HepG2 (cell line): ENCODE data around the gene DNAJB2. TPM values are rescaled to one million over a fixed set of nuclear protein-coding genes. Genes with fewer than 3 reads are reported as not detected.
A peak's percentile ranks its signal among the peaks of the same experiment; 100 is the strongest.

Source experiments
- GATA4 ChIP-seq: sonication (generic); IDR thresholded peaks from 2 replicates; pipeline ENCODE4 v1.6.1; 2016; ENCODE audit warnings: antibody characterized with exemption, low read depth, borderline replicate concordance
- GFI1 ChIP-seq: sonication (generic); formaldehyde crosslinking; IDR thresholded peaks from 2 replicates; pipeline ENCODE4 v1.5.0; 2020; ENCODE audit warnings: missing genetic modification reagents, mild to moderate bottlenecking, borderline replicate concordance
- GLI4 ChIP-seq: sonication (generic); formaldehyde crosslinking; IDR thresholded peaks from 2 replicates; pipeline ENCODE4 v1.5.1; 2020; ENCODE audit warnings: missing genetic modification reagents, mild to moderate bottlenecking, moderate library complexity, borderline replicate concordance
- GTF2F1 ChIP-seq: fragments of 150-350 bp; IDR thresholded peaks from 2 replicates; pipeline ENCODE4 v1.6.1; 2014; ENCODE audit warnings: low read length
- HNRNPL ChIP-seq: fragments of 200-400 bp; formaldehyde crosslinking; IDR thresholded peaks from 2 replicates; pipeline ENCODE4 v1.6.1; 2017; ENCODE audit warnings: mild to moderate bottlenecking, low read depth, low read length
- MAZ ChIP-seq, 2 experiments: sonication (generic) in 1 of 2; formaldehyde crosslinking in 1 of 2; IDR thresholded peaks; 2 replicates each; pipeline versions ENCODE4 v1.5.0 to v1.6.1; 2012 to 2020; ENCODE audit warnings: low read depth in 2 of 2, mild to moderate bottlenecking in 2 of 2, borderline replicate concordance in 1 of 2, improper control_type of control experiment in 1 of 2, low read length in 1 of 2, missing genetic modification reagents in 1 of 2, moderate library complexity in 1 of 2
- MIER3 ChIP-seq: IDR thresholded peaks from 2 replicates; pipeline ENCODE4 v1.6.1; 2016; ENCODE audit warnings: missing compliant biosample characterization, borderline replicate concordance
- MYC ChIP-seq: sonication (generic); formaldehyde crosslinking; IDR thresholded peaks from 2 replicates; pipeline ENCODE4 v1.9.0; 2021; ENCODE audit warnings: missing genetic modification reagents, borderline replicate concordance
- NFIC ChIP-seq: IDR thresholded peaks from 2 replicates; pipeline ENCODE4 v1.6.1; 2012; ENCODE audit warnings: mild to moderate bottlenecking, low read length, inconsistent platforms
- POLR2A ChIP-seq, 2 experiments: IDR thresholded peaks; 2 replicates each; pipeline ENCODE4 v1.6.1; 2011; ENCODE audit warnings: low read depth in 2 of 2, low read length in 2 of 2, mild to moderate bottlenecking in 1 of 2, moderate library complexity in 1 of 2; ENCODE audit not compliant: insufficient read depth in 1 of 2
- SUZ12 ChIP-seq: fragments of 150-350 bp; IDR thresholded peaks from 2 replicates; pipeline ENCODE4 v1.6.1; 2014; ENCODE audit warnings: low read depth, low read length
- ZBTB42 ChIP-seq: sonication (generic); formaldehyde crosslinking; IDR thresholded peaks from 2 replicates; pipeline ENCODE4 v1.5.0; 2020; ENCODE audit warnings: mild to moderate bottlenecking, missing genetic modification reagents
- ZC3H13 ChIP-seq: sonication (generic); formaldehyde crosslinking; IDR thresholded peaks from 2 replicates; pipeline ENCODE4 v1.8.1; 2023; ENCODE audit warnings: mild to moderate bottlenecking, missing genetic modification reagents, moderate library complexity
- ZNF101 ChIP-seq: sonication (generic); formaldehyde crosslinking; IDR thresholded peaks from 2 replicates; pipeline ENCODE4 v1.4.0; 2020; ENCODE audit warnings: mild to moderate bottlenecking, low read depth, missing genetic modification reagents, borderline replicate concordance
- ZNF160 ChIP-seq: sonication (generic); formaldehyde crosslinking; IDR thresholded peaks from 2 replicates; pipeline ENCODE4 v1.8.0; 2022; ENCODE audit warnings: mild to moderate bottlenecking, inconsistent platforms, missing genetic modification reagents
- ZNF17 ChIP-seq: sonication (generic); formaldehyde crosslinking; IDR thresholded peaks from 2 replicates; pipeline ENCODE4 v1.5.0; 2020; ENCODE audit warnings: mild to moderate bottlenecking, missing genetic modification reagents
- ZNF207 ChIP-seq: fragments of 450-650 bp; IDR thresholded peaks from 2 replicates; pipeline ENCODE4 v1.6.1; 2016; ENCODE audit warnings: antibody characterized with exemption, borderline replicate concordance
- ZNF549 ChIP-seq: sonication (generic); formaldehyde crosslinking; IDR thresholded peaks from 2 replicates; pipeline ENCODE4 v1.5.0; 2020; ENCODE audit warnings: missing genetic modification reagents
- ZNF607 ChIP-seq: sonication (generic); formaldehyde crosslinking; IDR thresholded peaks from 2 replicates; pipeline ENCODE4 v1.5.1; 2020; ENCODE audit warnings: missing genetic modification reagents, mild to moderate bottlenecking, borderline replicate concordance
- ZNF703 ChIP-seq: sonication (generic); formaldehyde crosslinking; IDR thresholded peaks from 2 replicates; pipeline ENCODE4 v1.5.1; 2020; ENCODE audit warnings: missing genetic modification reagents, mild to moderate bottlenecking, moderate library complexity, borderline replicate concordance
- ZNF782 ChIP-seq: sonication (generic); formaldehyde crosslinking; IDR thresholded peaks from 2 replicates; pipeline ENCODE4 v1.4.0; 2020; ENCODE audit warnings: missing genetic modification reagents, mild to moderate bottlenecking, borderline replicate concordance
- ZNF883 ChIP-seq: sonication (generic); formaldehyde crosslinking; IDR thresholded peaks from 2 replicates; pipeline ENCODE4 v1.5.1; 2020; ENCODE audit warnings: mild to moderate bottlenecking, missing genetic modification reagents; ENCODE audit errors: not compliant biosample characterization
- ZSCAN12 ChIP-seq: sonication (generic); formaldehyde crosslinking; IDR thresholded peaks from 2 replicates; pipeline ENCODE4 v1.9.0; 2021; ENCODE audit warnings: mild to moderate bottlenecking, missing genetic modification reagents
- polyA plus RNA-seq, 8 experiments: library from polyadenylated mRNA; depleted of rRNA in 3 of 8; stranded (reverse) in 7 of 8; unstranded in 1 of 8; fragments of >200 nt; fragmentation: Illumina TruSeq in 4 of 8; extraction: Trizol in 4 of 8; gene quantifications; 2 replicates each; pipeline versions ENCODE4 v1.2.1 to v1.2.3, GENCODE V29; 2011 to 2016; ENCODE audit warnings: low read depth in 4 of 8, missing spikeins in 1 of 8, mixed read lengths in 1 of 8; ENCODE audit not compliant: insufficient read depth in 1 of 8
- total RNA-seq, 5 experiments: library from RNA; depleted of rRNA; stranded (reverse); fragments of >200 nt; fragmentation: Illumina TruSeq; extraction: Trizol; gene quantifications; 2 replicates each; pipeline ENCODE4 v1.2.3, GENCODE V29; 2016; ENCODE audit warnings: low read depth in 1 of 5
- TF ChIP-seq, protein P1 (sequence below), 2 experiments: fragments of 450-650 bp in 1 of 2; sonication (generic) in 1 of 2; formaldehyde crosslinking; IDR thresholded peaks; 2 replicates each; pipeline versions ENCODE4 v1.5.0 to v1.8.0; 2020 to 2022; ENCODE audit warnings: mild to moderate bottlenecking in 1 of 2, missing genetic modification reagents in 1 of 2
- TF ChIP-seq, protein P2 (sequence below): sonication (generic); formaldehyde crosslinking; IDR thresholded peaks from 2 replicates; pipeline ENCODE4 v1.8.0; 2022; ENCODE audit warnings: mild to moderate bottlenecking, missing genetic modification reagents, moderate library complexity
- TF ChIP-seq, protein P3 (sequence below): IDR thresholded peaks from 2 replicates; pipeline ENCODE4 v1.6.1; 2016; ENCODE audit warnings: missing genetic modification reagents, missing compliant biosample characterization
- TF ChIP-seq, protein P4 (sequence below): sonication (generic); formaldehyde crosslinking; IDR thresholded peaks from 2 replicates; pipeline ENCODE4 v1.8.0; 2023; ENCODE audit warnings: mild to moderate bottlenecking, missing genetic modification reagents

DNAJB2 gene
- total and polyA plus RNA-seq, 2 of the 13 experiments (the other 11 are each of a cell fraction or from before 2014, with no cell fraction given): 21.3 to 31.1 TPM

DNA sequence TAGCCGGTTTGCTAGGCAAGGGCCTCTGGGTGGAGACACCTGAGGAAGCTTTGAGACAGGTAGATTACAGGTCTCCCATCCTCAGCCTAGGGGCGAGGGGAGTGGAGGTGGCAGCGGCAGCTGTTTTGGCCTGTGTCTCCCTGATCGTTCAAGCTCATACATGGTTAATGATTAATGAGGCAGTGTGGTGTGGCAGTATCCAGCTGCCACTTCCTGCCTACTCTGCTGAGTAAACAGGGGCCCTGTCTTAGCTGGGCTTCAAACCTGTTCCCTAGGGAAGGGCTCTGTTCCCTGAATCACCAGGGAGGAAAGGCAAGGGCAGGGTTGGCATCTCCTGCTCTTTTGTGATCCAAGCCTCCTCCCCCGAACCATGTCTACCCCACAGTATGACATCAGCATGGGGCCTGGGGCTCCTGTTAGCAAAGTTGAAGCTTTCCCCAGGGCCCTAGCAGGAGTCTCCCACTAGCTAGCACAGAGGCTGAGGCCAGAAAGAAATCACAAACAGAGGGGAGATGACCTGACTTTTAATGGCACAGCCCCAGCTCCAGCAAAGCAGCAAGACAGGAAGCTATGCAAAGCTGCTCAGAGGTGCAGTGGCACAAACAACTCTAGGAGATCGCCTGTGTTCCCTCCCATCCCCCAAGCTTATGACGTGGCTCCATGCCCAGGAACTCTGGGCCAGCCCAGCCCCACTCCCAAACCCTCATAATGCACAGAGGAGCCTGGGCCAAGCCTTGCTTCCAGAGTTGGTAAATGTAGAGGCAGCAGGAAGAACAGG lies 29.8 kb upstream of the DNAJB2 start (continued):
- TF ChIP-seq ZNF101 (CRISPR knock-in tag) (no peak), GLI4 (CRISPR knock-in tag) (no peak; the same call in 1 of the 2 replicates), ZSCAN12 (CRISPR knock-in tag) (no peak), MIER3 (CRISPR knock-in tag) (peak; percentile 84; the same call in 1 of the 2 replicates), ZNF782 (CRISPR knock-in tag) (no peak), ZNF883 (no peak), POLR2A (IDR thresholded peaks at IDR 0.05; ENCODE audit: insufficient read depth in 1 of 2, low read depth in 2 of 2, low read length in 2 of 2) (0 out of 4 replicates have a peak, but pooled peaks of 1 of the 2 experiments have one; percentile 31), ZNF549 (CRISPR knock-in tag) (no peak), ZBTB42 (peak; percentile 95), ZNF703 (CRISPR knock-in tag) (no peak), MAZ (IDR thresholded peaks at IDR 0.05; ENCODE audit: borderline replicate concordance, low read depth, low read length) (no peak), MAZ (CRISPR knock-in tag; IDR thresholded peaks at IDR 0.05; ENCODE audit: low read depth) (peak; percentile 82), GFI1 (CRISPR knock-in tag) (no peak), ZNF607 (CRISPR knock-in tag) (no peak; the same call in 1 of the 2 replicates), SUZ12 (no peak), NFIC (no peak), ZNF160 (0 out of 2 replicates have a peak, but pooled peaks have one; percentile 9), MYC (CRISPR knock-in tag) (peak; percentile 65; the same call in 1 of the 2 replicates), ZC3H13 (CRISPR knock-in tag) (peak; percentile 87), GATA4 (no peak; the same call in 1 of the 2 replicates), ZNF207 (no peak), HNRNPL (peak; percentile 60; the same call in 1 of the 2 replicates), GTF2F1 (no peak), ZNF17 (CRISPR knock-in tag) (no peak)
- TF ChIP-seq, protein P1, sequence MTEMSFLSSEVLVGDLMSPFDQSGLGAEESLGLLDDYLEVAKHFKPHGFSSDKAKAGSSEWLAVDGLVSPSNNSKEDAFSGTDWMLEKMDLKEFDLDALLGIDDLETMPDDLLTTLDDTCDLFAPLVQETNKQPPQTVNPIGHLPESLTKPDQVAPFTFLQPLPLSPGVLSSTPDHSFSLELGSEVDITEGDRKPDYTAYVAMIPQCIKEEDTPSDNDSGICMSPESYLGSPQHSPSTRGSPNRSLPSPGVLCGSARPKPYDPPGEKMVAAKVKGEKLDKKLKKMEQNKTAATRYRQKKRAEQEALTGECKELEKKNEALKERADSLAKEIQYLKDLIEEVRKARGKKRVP (CRISPR knock-in tag; IDR thresholded peaks at IDR 0.05): 0 out of 4 replicates have a peak, but pooled peaks of 1 of the 2 experiments have one; percentile 37
- TF ChIP-seq, protein P2, sequence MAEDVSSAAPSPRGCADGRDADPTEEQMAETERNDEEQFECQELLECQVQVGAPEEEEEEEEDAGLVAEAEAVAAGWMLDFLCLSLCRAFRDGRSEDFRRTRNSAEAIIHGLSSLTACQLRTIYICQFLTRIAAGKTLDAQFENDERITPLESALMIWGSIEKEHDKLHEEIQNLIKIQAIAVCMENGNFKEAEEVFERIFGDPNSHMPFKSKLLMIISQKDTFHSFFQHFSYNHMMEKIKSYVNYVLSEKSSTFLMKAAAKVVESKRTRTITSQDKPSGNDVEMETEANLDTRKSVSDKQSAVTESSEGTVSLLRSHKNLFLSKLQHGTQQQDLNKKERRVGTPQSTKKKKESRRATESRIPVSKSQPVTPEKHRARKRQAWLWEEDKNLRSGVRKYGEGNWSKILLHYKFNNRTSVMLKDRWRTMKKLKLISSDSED (CRISPR knock-in tag): no peak
- TF ChIP-seq, protein P3, sequence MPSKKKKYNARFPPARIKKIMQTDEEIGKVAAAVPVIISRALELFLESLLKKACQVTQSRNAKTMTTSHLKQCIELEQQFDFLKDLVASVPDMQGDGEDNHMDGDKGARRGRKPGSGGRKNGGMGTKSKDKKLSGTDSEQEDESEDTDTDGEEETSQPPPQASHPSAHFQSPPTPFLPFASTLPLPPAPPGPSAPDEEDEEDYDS: peak; percentile 79
- TF ChIP-seq, protein P4, sequence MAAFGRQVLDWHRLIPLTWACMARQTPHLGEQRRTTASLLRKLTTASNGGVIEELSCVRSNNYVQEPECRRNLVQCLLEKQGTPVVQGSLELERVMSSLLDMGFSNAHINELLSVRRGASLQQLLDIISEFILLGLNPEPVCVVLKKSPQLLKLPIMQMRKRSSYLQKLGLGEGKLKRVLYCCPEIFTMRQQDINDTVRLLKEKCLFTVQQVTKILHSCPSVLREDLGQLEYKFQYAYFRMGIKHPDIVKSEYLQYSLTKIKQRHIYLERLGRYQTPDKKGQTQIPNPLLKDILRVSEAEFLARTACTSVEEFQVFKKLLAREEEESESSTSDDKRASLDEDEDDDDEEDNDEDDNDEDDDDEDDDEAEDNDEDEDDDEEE (CRISPR knock-in tag): peak; percentile 48; the same call in 1 of the 2 replicates
